Midbrain (tissue), 1 donor: Measurements from ENCODE around the gene THBS4.

ENCODE experiments used
- DNase-seq: peaks from one replicate; lab custom pipeline; 2025; lab: John Stamatoyannopoulos, UW

Gene THBS4

DNA sequence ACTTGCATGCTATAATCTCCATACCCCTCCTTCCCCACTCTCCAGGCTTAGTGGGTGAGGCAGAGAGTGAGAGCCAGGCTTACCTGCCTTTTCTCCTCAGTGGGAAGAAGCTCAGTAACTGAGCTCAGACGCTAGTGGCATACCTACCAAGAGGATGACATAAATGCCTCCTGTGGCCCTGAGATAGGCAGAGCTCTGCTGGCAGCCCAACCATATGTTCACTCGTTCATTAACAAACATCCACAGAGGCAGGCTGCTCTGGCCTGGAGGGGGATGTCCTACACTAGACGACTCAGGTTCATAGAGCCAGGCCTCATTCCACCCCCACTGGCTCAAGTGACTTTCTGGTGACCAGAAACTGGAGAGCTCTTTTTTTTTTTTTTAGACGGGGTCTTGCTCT lies 81.3 kb downstream of the THBS4 start:
- DNase-seq, result no peak

- no peak for DNase-seq
Measured at GRCh38 chr5:80117446-80117845, 82.3 kb downstream of the THBS4 start.

DNA sequence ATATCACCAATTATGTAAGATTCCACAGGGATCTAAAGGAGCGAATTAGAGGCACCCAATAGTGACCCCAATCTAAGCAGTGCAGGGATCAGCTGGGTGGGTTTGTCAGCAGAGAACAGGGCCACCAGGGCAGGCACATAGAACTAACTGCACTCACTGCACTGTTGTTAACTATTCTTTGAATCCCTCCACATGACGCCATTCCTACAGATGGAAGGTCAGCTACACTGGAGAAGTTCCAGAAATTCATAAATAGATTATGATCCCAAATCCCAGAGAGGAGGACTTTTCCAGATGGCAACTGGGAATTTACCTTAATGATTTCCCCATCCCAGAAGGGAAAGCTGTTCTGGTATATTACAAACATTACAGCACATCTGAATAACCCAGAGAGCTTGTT lies 84.2 kb downstream of the THBS4 start:
- DNase-seq, result no peak

- peak; percentile 26 for DNase-seq
Measured at GRCh38 chr5:80122579-80122978, 87.4 kb downstream of the THBS4 start.

- DNase-seq, result no peak
Measured at GRCh38 chr5:80124121-80124918, 89.2 kb downstream of the THBS4 start.

GRCh38 chr5:80125022-80125961 lies 90.1 kb downstream of the THBS4 start:
- DNase-seq, result no peak

- DNase-seq, result peak; percentile 44
Measured at GRCh38 chr5:80125962-80126480, 90.9 kb downstream of the THBS4 start.

GRCh38 chr5:80127116-80127552 lies 92.0 kb downstream of the THBS4 start:
- DNase-seq, result no peak

- DNase-seq, result no peak
Measured at GRCh38 chr5:80128141-80128540, 93.0 kb downstream of the THBS4 start.

DNA sequence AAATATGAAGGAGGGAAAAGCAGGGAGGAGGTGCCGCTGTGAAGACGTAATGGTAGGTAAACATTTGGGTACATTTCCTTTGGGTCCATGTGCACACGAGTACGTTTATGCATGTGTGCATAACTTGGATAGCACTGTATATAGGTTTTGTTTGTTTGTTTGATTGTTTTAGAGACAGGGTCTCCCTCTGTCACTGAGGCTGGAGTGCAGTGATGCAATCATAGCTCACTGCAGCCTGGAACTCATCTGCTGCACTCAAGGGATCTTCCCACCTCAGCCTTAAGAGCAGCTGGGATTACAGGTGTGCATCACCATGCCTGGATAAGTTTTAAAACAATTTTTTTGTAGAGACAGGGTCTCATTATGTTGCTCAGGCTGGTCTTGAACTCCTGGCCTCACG lies 94.0 kb downstream of the THBS4 start:
- DNase-seq, result no peak
